Effector memory CD4-positive, alpha-beta T cell (primary cell): Measurements from ENCODE around the gene ZNF277.

Experiments used
- DNase-seq, 3 donors: peaks; one replicate each; pipeline ENCODE4 v3.0.0-alpha.2; 2020
- H3K27ac ChIP-seq: 2 replicates; pipeline ENCODE4 v1.7.0; 2013; ENCODE audit warnings: mild to moderate bottlenecking, low read length, moderate library complexity; ENCODE audit not compliant: insufficient read depth, poor library complexity, severe bottlenecking
- H3K27me3 ChIP-seq: replicated peaks from 2 replicates; pipeline ENCODE4 v1.7.0; 2013; ENCODE audit warnings: mild to moderate bottlenecking, low read length; ENCODE audit not compliant: insufficient read depth, control insufficient read depth, poor library complexity, severe bottlenecking
- H3K36me3 ChIP-seq: 2 replicates; pipeline ENCODE4 v1.7.0; 2013; ENCODE audit warnings: mild to moderate bottlenecking, low read length, moderate library complexity; ENCODE audit not compliant: control insufficient read depth, insufficient read depth
- H3K4me1 ChIP-seq: 2 replicates; pipeline ENCODE4 v1.7.0; 2013; ENCODE audit warnings: low read length, mild to moderate bottlenecking; ENCODE audit not compliant: control insufficient read depth, insufficient read depth, poor library complexity, severe bottlenecking
- H3K4me3 ChIP-seq: 2 replicates; pipeline ENCODE4 v1.7.0; 2013; ENCODE audit warnings: low read length, low read depth, mild to moderate bottlenecking; ENCODE audit not compliant: insufficient read depth, poor library complexity, severe bottlenecking
- H3K9me3 ChIP-seq: 2 replicates; pipeline ENCODE4 v1.7.0; 2013; ENCODE audit warnings: mild to moderate bottlenecking, low read length, moderate library complexity; ENCODE audit not compliant: control insufficient read depth

ZNF277 gene

DNA sequence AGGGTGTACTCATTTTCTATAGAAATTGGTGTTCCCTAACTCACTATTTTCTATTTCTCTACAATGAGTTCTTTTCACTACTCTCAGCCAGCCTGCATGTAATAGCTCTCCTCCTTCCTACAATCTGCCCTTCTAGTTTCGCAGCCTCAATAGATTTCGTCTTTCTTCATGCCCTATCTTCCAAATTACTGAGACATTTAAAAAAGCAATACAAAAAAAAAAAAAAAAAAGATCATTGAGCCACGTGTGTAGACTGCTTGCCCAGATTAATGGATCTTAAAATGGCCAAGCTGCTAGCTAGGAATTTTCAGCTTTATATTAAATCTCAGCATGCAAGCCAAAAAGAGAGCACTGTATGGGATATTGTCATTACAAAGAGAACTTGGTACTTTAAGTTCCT lies 55.5 kb downstream of the ZNF277 start:
- no peaks in the 10 kb centered on the region for H3K36me3 ChIP-seq
- no peaks in the 10 kb centered on the region for H3K27me3 ChIP-seq
- no peak overlapping the region for H3K27ac ChIP-seq
- no peak for DNase-seq
- peaks cover 5% of the 10 kb centered on the region for H3K4me1 ChIP-seq
- H3K9me3 ChIP-seq, result no peaks in the 10 kb centered on the region
- H3K4me3 ChIP-seq, result no peak overlapping the region

DNA sequence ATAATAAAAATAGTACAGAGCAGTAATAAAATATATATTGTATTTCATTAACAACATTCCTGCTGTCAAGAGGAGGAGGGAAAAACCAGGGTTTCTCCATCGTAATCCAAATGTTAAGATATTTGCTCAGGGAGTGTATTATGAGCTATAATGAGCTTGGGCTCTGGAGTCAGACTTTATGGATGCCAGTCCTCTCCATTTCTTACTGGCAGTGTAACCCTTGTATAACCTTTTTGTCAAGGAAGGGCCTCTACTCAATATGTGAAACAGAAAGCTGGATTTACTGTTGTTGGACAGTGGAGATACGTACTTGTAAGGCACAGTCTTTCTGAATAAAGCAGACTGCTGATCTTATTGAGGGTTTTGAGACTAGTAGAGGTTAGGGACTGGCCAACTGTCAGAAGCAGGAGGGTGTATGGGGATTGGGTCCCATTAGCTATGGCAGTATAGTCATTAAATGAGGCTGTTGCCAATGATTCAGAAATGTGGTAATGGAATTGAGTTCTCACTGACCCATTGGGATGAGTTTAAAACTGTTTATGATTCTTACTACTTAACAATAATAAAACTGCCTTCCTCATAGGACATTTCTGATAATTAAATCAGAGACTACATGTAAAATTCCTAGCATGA lies 56.5 kb downstream of the ZNF277 start:
- Histone ChIP-seq H3K27me3 (no peaks in the 10 kb centered on the region), H3K4me3 (no peak overlapping the region), H3K36me3 (no peaks in the 10 kb centered on the region), H3K4me1 (peaks cover 5% of the 10 kb centered on the region), H3K27ac (no peak overlapping the region), H3K9me3 (no peaks in the 10 kb centered on the region)
- DNase-seq, result no peak

DNA sequence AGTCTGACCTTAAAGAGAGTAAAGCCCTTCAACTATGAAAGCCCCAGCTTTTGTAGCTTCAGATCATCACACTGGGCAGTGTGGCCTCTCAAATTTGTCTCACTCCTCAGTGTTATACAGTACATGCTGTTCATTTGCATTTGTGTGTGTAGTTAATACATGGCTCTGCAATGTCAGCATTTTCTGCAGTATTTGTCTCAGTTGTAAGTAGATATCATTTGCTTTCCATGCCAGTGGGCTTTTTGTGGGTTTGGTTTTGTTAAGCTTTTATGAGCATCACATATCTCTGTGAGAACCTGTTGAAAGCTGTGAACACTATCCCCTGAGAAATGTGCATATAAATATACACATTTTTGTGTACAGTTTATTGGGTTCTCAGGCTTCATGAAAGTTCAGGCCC lies 57.0 kb downstream of the ZNF277 start:
- peaks cover 5% of the 10 kb centered on the region for H3K4me1 ChIP-seq
- no peaks in the 10 kb centered on the region for H3K9me3 ChIP-seq
- no peak overlapping the region for H3K4me3 ChIP-seq
- H3K36me3 ChIP-seq, result no peaks in the 10 kb centered on the region
- no peak overlapping the region for H3K27ac ChIP-seq
- DNase-seq, result no peak
- H3K27me3 ChIP-seq, result no peaks in the 10 kb centered on the region

DNA sequence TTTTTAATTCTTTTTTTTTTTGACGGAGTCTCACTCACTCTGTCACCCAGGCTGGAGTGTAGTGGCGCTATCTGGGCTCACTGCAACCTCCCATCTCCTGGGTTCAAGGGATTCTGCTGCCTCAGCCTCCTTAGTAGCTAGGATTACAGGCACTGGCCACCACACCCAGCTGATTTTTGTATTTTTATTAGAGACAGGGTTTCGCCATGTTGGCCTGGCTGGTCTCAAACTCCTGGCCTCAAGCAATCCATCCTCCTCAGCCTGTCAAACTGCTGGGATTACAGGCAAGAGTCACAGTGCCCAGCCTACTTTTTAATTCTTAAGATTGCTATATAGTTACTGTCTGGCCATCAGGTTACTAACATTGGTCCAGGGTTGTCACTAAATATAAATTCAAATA lies 59.6 kb downstream of the ZNF277 start:
- H3K36me3 ChIP-seq, result no peaks in the 10 kb centered on the region
- no peak overlapping the region for H3K4me3 ChIP-seq
- H3K9me3 ChIP-seq, result no peaks in the 10 kb centered on the region
- no peak overlapping the region for H3K27ac ChIP-seq
- DNase-seq, result no peak
- peaks cover 5% of the 10 kb centered on the region for H3K4me1 ChIP-seq
- no peaks in the 10 kb centered on the region for H3K27me3 ChIP-seq

DNA sequence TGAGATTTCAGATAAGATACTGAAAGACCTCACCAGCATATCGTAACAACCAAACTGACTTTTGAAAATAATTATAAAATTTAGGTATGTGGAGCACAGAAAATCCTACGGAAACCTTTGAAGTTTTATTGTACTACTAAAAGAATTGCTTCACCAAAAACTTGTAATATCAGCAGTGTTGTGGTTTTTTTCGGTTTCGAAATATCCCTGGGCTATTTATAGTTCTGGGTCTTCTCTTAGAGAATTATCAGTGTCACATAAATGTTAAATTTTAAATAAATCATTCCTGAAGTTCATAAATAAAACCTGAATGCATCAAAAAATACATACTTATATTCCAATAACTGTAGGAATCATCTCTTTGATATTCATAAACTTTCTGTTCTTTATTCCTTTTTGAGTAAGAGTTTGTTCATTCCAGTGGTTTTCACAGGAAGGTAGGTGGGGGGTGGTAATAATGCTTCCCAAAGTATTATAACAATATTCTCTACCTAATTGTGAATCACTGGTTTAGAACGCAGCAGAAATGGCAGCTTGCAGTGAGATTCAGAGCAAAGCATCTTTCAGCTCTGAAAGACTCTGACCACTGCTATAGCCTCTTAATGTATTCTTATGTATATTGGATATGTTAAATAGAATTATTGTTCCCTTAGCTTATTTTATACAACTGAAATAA lies 60.2 kb downstream of the ZNF277 start:
- Histone ChIP-seq H3K9me3 (no peaks in the 10 kb centered on the region), H3K27me3 (no peaks in the 10 kb centered on the region), H3K4me3 (no peak overlapping the region), H3K4me1 (peaks cover 5% of the 10 kb centered on the region), H3K27ac (no peak overlapping the region), H3K36me3 (no peaks in the 10 kb centered on the region)
- DNase-seq, result no peak

DNA sequence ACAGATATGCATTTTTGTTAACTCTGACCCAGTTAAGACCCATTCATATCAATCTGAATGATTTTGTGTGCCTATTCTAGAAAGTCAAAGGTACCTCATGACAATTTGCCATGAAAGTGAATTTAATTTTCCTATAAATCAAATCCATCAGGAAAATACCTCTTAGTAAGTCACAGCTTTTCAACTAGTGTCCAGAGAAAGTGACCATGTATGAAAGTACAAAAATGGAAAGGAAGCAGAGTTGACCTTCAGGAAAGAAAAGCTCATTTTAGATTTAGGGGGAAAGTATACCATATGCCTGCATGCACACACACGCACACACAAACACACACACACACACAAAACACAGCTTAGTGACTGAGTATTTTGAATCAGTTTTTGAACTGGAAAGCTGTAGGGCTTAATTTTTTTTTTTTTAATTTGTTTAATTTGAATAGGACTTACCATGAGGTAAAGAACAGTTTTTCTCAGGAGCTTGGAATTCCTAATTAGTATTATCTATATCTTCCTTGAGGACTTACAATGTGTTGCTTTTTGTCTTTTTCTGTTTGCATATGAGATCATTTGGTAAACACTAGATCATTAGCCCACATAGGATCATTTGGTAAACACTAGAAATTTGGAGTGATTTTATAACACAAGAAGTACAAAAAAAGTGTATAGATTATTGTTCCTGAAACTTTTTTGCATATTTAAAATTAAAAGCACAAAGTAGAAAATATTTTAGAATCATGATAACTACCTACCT lies 61.6 kb downstream of the ZNF277 start:
- Histone ChIP-seq H3K4me1 (peaks cover 5% of the 10 kb centered on the region), H3K27ac (no peak overlapping the region)

DNA sequence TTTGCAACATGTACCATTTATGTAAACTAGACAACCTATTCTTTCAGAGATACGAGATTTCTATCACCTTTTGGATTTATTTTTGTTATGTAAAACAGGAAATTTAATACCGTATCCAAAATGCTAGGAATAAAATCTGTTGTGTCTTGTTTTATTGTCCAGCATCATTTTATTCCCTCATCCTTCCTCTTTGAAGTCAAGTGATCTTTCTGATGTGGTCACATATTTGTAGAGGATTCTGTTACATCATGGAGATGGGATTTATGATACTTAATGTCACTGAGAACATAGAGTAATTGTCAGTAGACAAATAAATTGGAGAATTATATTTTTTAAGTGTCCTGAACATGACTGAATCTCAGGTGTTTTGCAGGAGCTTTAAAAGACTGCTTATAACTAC lies 64.7 kb downstream of the ZNF277 start:
- DNase-seq, result no peak
- Histone ChIP-seq H3K27me3 (no peaks in the 10 kb centered on the region), H3K27ac (no peak overlapping the region), H3K36me3 (no peaks in the 10 kb centered on the region), H3K4me3 (no peak overlapping the region), H3K4me1 (peaks cover under 1% of the 10 kb centered on the region), H3K9me3 (no peaks in the 10 kb centered on the region)

More for the DNA sequence above, 61.6 kb downstream of the ZNF277 start:
- no peak for DNase-seq
- no peaks in the 10 kb centered on the region for H3K9me3 ChIP-seq
- no peak overlapping the region for H3K4me3 ChIP-seq
- H3K27me3 ChIP-seq, result no peaks in the 10 kb centered on the region
- H3K36me3 ChIP-seq, result no peaks in the 10 kb centered on the region

DNA sequence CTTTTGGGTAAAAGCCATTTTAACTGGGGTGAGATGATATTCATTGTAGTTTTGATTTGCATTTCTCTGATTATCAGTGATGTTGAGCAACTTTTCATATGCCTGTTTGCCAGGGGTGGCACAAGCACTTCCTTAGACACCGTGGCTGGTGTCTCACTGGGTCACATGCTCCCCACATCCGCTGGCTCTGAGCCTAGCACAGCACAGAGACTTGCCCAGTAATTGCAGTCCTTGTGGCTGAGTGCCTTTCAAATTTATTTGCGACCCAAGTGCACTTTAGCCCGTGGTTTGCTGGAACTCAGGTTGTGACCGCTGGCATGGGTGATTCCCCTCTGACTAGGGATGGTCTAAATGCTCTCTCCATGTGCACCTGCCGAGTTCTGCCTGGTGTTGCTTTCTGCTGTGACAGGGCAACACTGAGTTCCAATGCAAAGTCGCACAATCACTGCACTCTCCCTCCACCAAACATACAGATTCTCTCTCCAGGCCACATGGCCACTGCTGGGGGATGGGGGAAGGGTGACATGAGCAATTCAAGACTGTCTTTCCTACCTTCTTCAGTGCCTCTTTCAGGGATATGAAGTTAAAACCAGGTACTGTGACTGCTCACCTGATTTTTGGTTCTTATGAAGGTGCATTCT lies 66.5 kb downstream of the ZNF277 start:
- Histone ChIP-seq H3K36me3 (no peaks in the 10 kb centered on the region), H3K4me3 (no peak overlapping the region), H3K4me1 (no peaks in the 10 kb centered on the region), H3K27me3 (no peaks in the 10 kb centered on the region), H3K27ac (no peak overlapping the region), H3K9me3 (no peaks in the 10 kb centered on the region)
- DNase-seq, result no peak

DNA sequence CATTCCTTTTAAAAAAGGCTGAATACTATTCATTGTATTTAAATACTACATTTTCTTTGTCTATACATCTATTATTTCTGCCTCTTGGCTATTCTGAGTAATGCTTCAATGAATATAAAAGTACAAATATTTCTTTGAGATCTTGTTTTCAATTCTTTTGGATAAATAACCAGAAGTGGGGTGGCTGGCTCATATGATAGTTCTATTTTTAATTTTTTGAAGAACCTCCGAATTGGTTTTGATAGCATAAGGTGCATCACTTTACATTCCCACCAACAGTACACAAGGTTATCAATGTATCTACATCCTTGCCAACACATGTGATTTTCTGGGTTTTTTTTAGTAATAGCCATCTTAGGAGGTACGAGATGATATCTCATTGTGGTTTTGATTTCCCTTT lies 72.5 kb downstream of the ZNF277 start:
- no peak for DNase-seq
- H3K9me3 ChIP-seq, result no peaks in the 10 kb centered on the region
- H3K27me3 ChIP-seq, result no peaks in the 10 kb centered on the region
- H3K4me1 ChIP-seq, result no peaks in the 10 kb centered on the region
- no peak overlapping the region for H3K27ac ChIP-seq
- no peaks in the 10 kb centered on the region for H3K36me3 ChIP-seq
- no peak overlapping the region for H3K4me3 ChIP-seq

DNA sequence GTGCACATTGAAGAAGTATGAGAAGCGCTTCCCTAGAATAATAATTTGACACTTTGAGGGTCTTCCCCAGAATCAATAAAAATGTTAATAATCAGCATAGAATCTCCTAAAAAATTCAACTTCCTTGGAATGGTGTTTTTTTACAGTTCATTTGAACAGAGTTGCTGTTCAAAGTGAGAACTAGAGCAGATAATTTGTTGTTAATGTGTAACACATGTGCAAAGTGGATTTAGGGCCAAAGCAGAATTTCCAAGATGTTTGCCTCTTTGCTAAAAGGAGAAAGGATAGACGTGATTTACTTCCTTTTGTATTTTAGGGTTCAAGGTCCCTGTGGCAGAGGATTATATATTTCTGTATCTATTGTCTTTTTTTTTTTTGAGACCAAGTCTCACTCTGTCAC lies 73.8 kb downstream of the ZNF277 start:
- Histone ChIP-seq H3K4me1 (no peaks in the 10 kb centered on the region), H3K27ac (no peak overlapping the region), H3K27me3 (no peaks in the 10 kb centered on the region), H3K9me3 (no peaks in the 10 kb centered on the region), H3K36me3 (no peaks in the 10 kb centered on the region), H3K4me3 (no peak overlapping the region)
- no peak for DNase-seq
